H1 (cell line): ENCODE data around the gene POLE4. TPM values are rescaled to one million over a fixed set of nuclear protein-coding genes. Genes with fewer than 3 reads are reported as not detected.

ENCODE experiments used
- CTCF ChIA-PET: fragments of 300-600 bp; sonication (Branson Sonifier 250); formaldehyde crosslinking; loops from one replicate; lab custom pipeline; 2021; ENCODE audit not compliant: partially characterized antibody; lab: Charles Lee
- POLR2A ChIA-PET: fragments of 300-600 bp; sonication (Branson Sonifier 250); formaldehyde crosslinking; loops from one replicate; lab custom pipeline; 2021; ENCODE audit warnings: inconsistent platforms; ENCODE audit not compliant: partially characterized antibody; lab: Charles Lee
- DNase-seq, 2 experiments: peaks; one replicate each; pipeline versions ENCODE4 v3.0.0 to v3.0.0-alpha.2; 2010 to 2022; ENCODE audit warnings: low spot score in 2 of 2, low read depth in 1 of 2, mixed read lengths in 1 of 2
- FAIRE-seq: peaks from 2 replicates; lab custom pipeline; 2011; peaks lifted over from hg19 to GRCh38; lab: Jason Lieb, UNC
- H2AFZ ChIP-seq: 2 replicates; pipeline ENCODE4 v1.8.1; 2012; ENCODE audit warnings: low read length, inconsistent platforms
- H2AK5ac ChIP-seq: 2 replicates; pipeline ENCODE4 v1.6.1; 2013; ENCODE audit warnings: low read depth, low read length
- H2BK120ac ChIP-seq: replicated peaks from 2 replicates; pipeline ENCODE3; 2013; ENCODE audit warnings: low read depth, low read length, inconsistent platforms
- H2BK12ac ChIP-seq: 2 replicates; pipeline ENCODE4 v1.6.1; 2013; ENCODE audit warnings: low read depth, low read length
- H2BK15ac ChIP-seq: 2 replicates; pipeline ENCODE4 v1.6.1; 2013; ENCODE audit warnings: low read length
- H2BK20ac ChIP-seq: 2 replicates; pipeline ENCODE4 v1.6.1; 2013; ENCODE audit warnings: low read length
- H2BK5ac ChIP-seq: 2 replicates; pipeline ENCODE4 v1.6.1; 2013; ENCODE audit warnings: low read depth, low read length
- H3K14ac ChIP-seq: 2 replicates; pipeline ENCODE4 v1.6.1; 2013; ENCODE audit warnings: inconsistent platforms; ENCODE audit not compliant: insufficient read length
- H3K18ac ChIP-seq: 2 replicates; pipeline ENCODE4 v1.6.1; 2013; ENCODE audit warnings: low read length; ENCODE audit errors: extremely low read depth
- H3K23ac ChIP-seq: 2 replicates; pipeline ENCODE4 v1.6.1; 2013; ENCODE audit warnings: inconsistent platforms; ENCODE audit not compliant: insufficient read length
- H3K23me2 ChIP-seq: 2 replicates; pipeline ENCODE4 v1.6.1; 2013; ENCODE audit warnings: low read depth, low read length
- H3K27ac ChIP-seq: 2 replicates; pipeline ENCODE4 v1.6.1; 2011; ENCODE audit warnings: low read depth, low read length, inconsistent platforms
- H3K27me3 ChIP-seq, 4 experiments: replicated peaks in 1 of 4; 1 replicate in 1 of 4; 2 replicates in 3 of 4; pipeline versions ENCODE4 v1.6.1 to v1.8.1; 2011 to 2013; ENCODE audit warnings: low read length in 3 of 4, mild to moderate bottlenecking in 3 of 4, inconsistent platforms in 2 of 4, mixed read lengths in 2 of 4, moderate library complexity in 1 of 4; ENCODE audit not compliant: control insufficient read depth in 3 of 4, insufficient read depth in 3 of 4; ENCODE audit errors: extremely low read depth in 1 of 4
- H3K36me3 ChIP-seq, 4 experiments: 2 replicates each; pipeline versions ENCODE4 v1.6.1 to v1.8.1; 2011 to 2013; ENCODE audit warnings: mild to moderate bottlenecking in 4 of 4, low read length in 3 of 4, moderate library complexity in 2 of 4, control low read depth in 1 of 4, inconsistent platforms in 1 of 4; ENCODE audit not compliant: insufficient read depth in 4 of 4, control insufficient read depth in 2 of 4
- H3K4ac ChIP-seq: replicated peaks from 2 replicates; pipeline ENCODE3; 2013; ENCODE audit warnings: low read length, low read depth, mixed read lengths, inconsistent platforms; ENCODE audit not compliant: insufficient read length
- H3K4me1 ChIP-seq, 4 experiments: replicated peaks in 1 of 4; 1 replicate in 1 of 4; 2 replicates in 3 of 4; pipeline versions ENCODE4 v1.6.1 to v1.8.1; 2011 to 2013; ENCODE audit warnings: low read length in 3 of 4, inconsistent platforms in 2 of 4, mixed read lengths in 1 of 4; ENCODE audit not compliant: insufficient read depth in 4 of 4, control insufficient read depth in 3 of 4
- H3K4me2 ChIP-seq, 2 experiments: 2 replicates each; pipeline versions ENCODE4 v1.6.1 to v1.8.1; 2011 to 2013; ENCODE audit warnings: low read depth in 2 of 2, low read length in 2 of 2, control low read depth in 1 of 2, inconsistent platforms in 1 of 2, mild to moderate bottlenecking in 1 of 2; ENCODE audit not compliant: insufficient read depth in 1 of 2
- H3K4me3 ChIP-seq, 4 experiments: fragments of 200-600, 300-600 bp in 1 of 4; sonication (generic), shearing (Covaris generic), sonication (Bioruptor Twin) in 1 of 4; 2 replicates each; pipeline versions ENCODE4 v1.5.1 to v1.8.1; 2011 to 2016; ENCODE audit warnings: low read length in 4 of 4, low read depth in 3 of 4, control low read depth in 2 of 4, inconsistent platforms in 2 of 4, mild to moderate bottlenecking in 2 of 4, mixed read lengths in 1 of 4, moderate library complexity in 1 of 4; ENCODE audit not compliant: insufficient read depth in 2 of 4; ENCODE audit errors: extremely low read depth in 1 of 4
- H3K56ac ChIP-seq: replicated peaks from 2 replicates; pipeline ENCODE3; 2013; ENCODE audit warnings: low read depth, mild to moderate bottlenecking, mixed read lengths, low read length, inconsistent platforms; ENCODE audit not compliant: insufficient read length
- H3K79me1 ChIP-seq: 2 replicates; pipeline ENCODE4 v1.6.1; 2013; ENCODE audit warnings: low read depth, low read length, control low read depth
- H3K79me2 ChIP-seq, 2 experiments: 2 replicates each; pipeline versions ENCODE4 v1.6.1 to v1.8.1; 2012 to 2013; ENCODE audit warnings: low read length in 2 of 2, mild to moderate bottlenecking in 2 of 2, inconsistent platforms in 1 of 2; ENCODE audit not compliant: insufficient read depth in 2 of 2, control insufficient read depth in 1 of 2
- H3K9ac ChIP-seq, 4 experiments: replicated peaks in 1 of 4; 1 replicate in 1 of 4; 2 replicates in 3 of 4; pipeline versions ENCODE4 v1.6.1 to v1.8.1; 2011 to 2013; ENCODE audit warnings: low read depth in 3 of 4, low read length in 3 of 4, control low read depth in 2 of 4, mild to moderate bottlenecking in 2 of 4, moderate library complexity in 2 of 4, inconsistent platforms in 1 of 4; ENCODE audit errors: extremely low read depth in 1 of 4
- H3K9me3 ChIP-seq, 2 experiments: 2 replicates each; pipeline versions ENCODE4 v1.6.1 to v1.8.1; 2012 to 2013; ENCODE audit warnings: mild to moderate bottlenecking in 2 of 2, moderate library complexity in 2 of 2, control low read depth in 1 of 2, inconsistent platforms in 1 of 2, low read depth in 1 of 2, low read length in 1 of 2, mixed read lengths in 1 of 2; ENCODE audit not compliant: insufficient read depth in 2 of 2
- H4K20me1 ChIP-seq, 2 experiments: replicated peaks in 1 of 2; 2 replicates each; pipeline versions ENCODE3 to v1.8.1; 2011 to 2013; ENCODE audit warnings: inconsistent platforms in 2 of 2, low read length in 2 of 2, mild to moderate bottlenecking in 1 of 2; ENCODE audit not compliant: insufficient read depth in 2 of 2, control insufficient read depth in 1 of 2
- H4K5ac ChIP-seq: 2 replicates; pipeline ENCODE4 v1.6.1; 2013; ENCODE audit warnings: low read length, low read depth, mixed read lengths, inconsistent platforms; ENCODE audit not compliant: insufficient read length
- H4K8ac ChIP-seq: 2 replicates; pipeline ENCODE4 v1.8.0; 2013; ENCODE audit warnings: mild to moderate bottlenecking, moderate library complexity, low read length, inconsistent platforms; ENCODE audit not compliant: insufficient read depth; ENCODE audit errors: extremely low read depth
- H4K91ac ChIP-seq: replicated peaks from 2 replicates; pipeline ENCODE3; 2013; ENCODE audit warnings: low read length, mixed read lengths, inconsistent platforms; ENCODE audit not compliant: insufficient read length
- CREB1 ChIP-seq: IDR thresholded peaks from 2 replicates; pipeline ENCODE4 v1.6.1; 2012; ENCODE audit warnings: inconsistent platforms
- CTBP2 ChIP-seq: IDR thresholded peaks from 2 replicates; pipeline ENCODE4 v1.7.0; 2011; ENCODE audit warnings: borderline replicate concordance, mild to moderate bottlenecking, moderate library complexity, mixed read lengths, low read length; ENCODE audit not compliant: insufficient read depth, insufficient read length
- POLR2AphosphoS5 ChIP-seq: IDR thresholded peaks from 2 replicates; pipeline ENCODE4 v1.6.1; 2011; ENCODE audit warnings: low read depth, low read length
- WGBS, 2 experiments: shearing (Covaris generic) in 1 of 2; methylation state at CpG; one replicate each; pipeline versions ENCODE4 v1.1.6 to v1.1.7; 2013 to 2015; ENCODE audit warnings: low lambda C conversion rate in 2 of 2, mixed read lengths in 2 of 2, inconsistent platforms in 1 of 2, low coverage in 1 of 2, missing lambda C conversion rate in 1 of 2; ENCODE audit not compliant: insufficient replicate concordance in 2 of 2, insufficient coverage in 1 of 2, insufficient read length in 1 of 2; ENCODE audit errors: extremely low coverage in 1 of 2, missing lambda C conversion rate in 1 of 2; 5-methylcytosine and 5-hydroxymethylcytosine counted together
- polyA plus RNA-seq, 7 experiments: library from polyadenylated mRNA; depleted of rRNA in 3 of 7; stranded (reverse) in 5 of 7; unstranded in 2 of 7; fragments of >200 nt in 5 of 7; fragments of 200-250 nt in 2 of 7; gene quantifications; 1 replicate in 5 of 7; 2 replicates in 1 of 7; 4 replicates in 1 of 7; pipeline versions ENCODE4 v1.2.1 to v1.2.3, GENCODE V29; 2011 to 2013; ENCODE audit warnings: missing spikeins in 2 of 7, mixed read lengths in 2 of 7
- total RNA-seq: library from RNA; stranded (reverse); fragmentation: NEBNext Ultra II Directional; extraction: Animal tissue kit (Norgen Biotek cat#: 25700); gene quantifications from 2 replicates; pipeline ENCODE4 v1.2.1, GENCODE V29; 2021

The POLE4 gene
- total and polyA plus RNA-seq, 2 of the 8 experiments (the other 6 are each of a cell fraction or from before 2014, with no cell fraction given): 16.7 to 44.7 TPM

GRCh38 chr2:74952575-74952974, 5.9 kb upstream of the POLE4 start:
- no peak overlapping the region for H2AFZ ChIP-seq
- H3K79me2 ChIP-seq: no peaks in the 10 kb centered on the region
- peaks cover 0 to 6% (median 3%) of the 10 kb centered on the region in 4 experiments; a peak in 4 of 7 replicates for H3K4me1 ChIP-seq
- H4K5ac ChIP-seq: no peak overlapping the region
- no peak overlapping the region for H2BK120ac ChIP-seq
- H3K23me2 ChIP-seq: no peaks in the 10 kb centered on the region
- no peak overlapping the region for H3K23ac ChIP-seq
- no peak overlapping the region for H2BK20ac ChIP-seq
- FAIRE-seq: no peak
- peaks cover 2 to 5% of the 10 kb centered on the region in 2 experiments; a peak in 2 of 4 replicates for H3K9me3 ChIP-seq
- DNase-seq: no peak
- ChIA-PET POLR2A (no interaction called here), CTCF (interaction anchor here (0.8 kb wide), 1 partner anchor 32 kb away, joined by 3 read pairs; no protein-coding TSS in a partner anchor)
- H3K27me3 ChIP-seq: peaks cover 0 to 5% (median 2%) of the 10 kb centered on the region in 4 experiments; a peak in 2 of 7 replicates
- H3K18ac ChIP-seq: no peak overlapping the region
- no peak overlapping the region for H4K91ac ChIP-seq
- H3K4me2 ChIP-seq: no peak overlapping the region
- no peak overlapping the region for H3K27ac ChIP-seq
- H4K8ac ChIP-seq: no peak overlapping the region
- 97% methylated on average over 8 of the region's 8 CpGs; no CpG with 5 or more reads in 1 of the 2 experiments for WGBS, 2 experiments
- H3K56ac ChIP-seq: no peak overlapping the region
- no peak overlapping the region for H3K4ac ChIP-seq
- H3K14ac ChIP-seq: no peak overlapping the region
- no peaks in the 10 kb centered on the region for H3K36me3 ChIP-seq
- H3K79me1 ChIP-seq: no peaks in the 10 kb centered on the region
- H2BK5ac ChIP-seq: no peak overlapping the region
- H4K20me1 ChIP-seq: no peaks in the 10 kb centered on the region
- H2BK12ac ChIP-seq: no peak overlapping the region
- H3K4me3 ChIP-seq: no peak overlapping the region
- no peak overlapping the region for H3K9ac ChIP-seq
- no peak overlapping the region for H2AK5ac ChIP-seq
- H2BK15ac ChIP-seq: no peak overlapping the region
- no peak for TF ChIP-seq POLR2AphosphoS5
- TF ChIP-seq CTBP2: no peak
- no peak for TF ChIP-seq CREB1
